Esophagus muscularis mucosa (tissue), 4 donors: ENCODE results near the gene MPRIP.

Experiments used
- CTCF ChIP-seq, 3 experiments: fragments of 200-600 bp in 2 of 3; fragments of 450-650 bp in 1 of 3; sonication (generic) in 2 of 3; IDR thresholded peaks; one replicate each; pipeline ENCODE4 v1.5.1; 2017 to 2019; ENCODE audit warnings: antibody characterized with exemption in 3 of 3, mild to moderate bottlenecking in 2 of 3, moderate library complexity in 1 of 3
- EP300 ChIP-seq: sonication (generic); formaldehyde crosslinking; IDR thresholded peaks from one replicate; pipeline ENCODE4 v1.6.1; 2017; ENCODE audit warnings: antibody characterized with exemption
- POLR2A ChIP-seq: fragments of 450-650 bp; IDR thresholded peaks from one replicate; pipeline ENCODE4 v1.6.1; 2017; ENCODE audit warnings: antibody characterized with exemption, moderate library complexity, mild to moderate bottlenecking, low read depth

- no peak for TF ChIP-seq EP300
- no peak for TF ChIP-seq CTCF (IDR thresholded peaks at IDR 0.05)
- TF ChIP-seq POLR2A = no peak
Measured at GRCh38 chr17:17027442-17028058, 14.7 kb upstream of the MPRIP start.
